ENCODE results near the gene ARNT2.
A peak's percentile ranks its signal among the peaks of the same experiment; 100 is the strongest.
"Not testable (repeated sequence)": the region's sequence is repeated elsewhere in the genome, so short reads cannot be mapped to it uniquely, and the experiment has no call there.

The ARNT2 gene

GRCh38 chr15:80390942-80391341, 13.2 kb upstream of the ARNT2 start:
- not testable (repeated sequence) for H3K27ac Mint-ChIP-seq (ENCODE audit: low read depth); H3K4me1 Mint-ChIP-seq; H3K9me3 Mint-ChIP-seq; H3K4me3 Mint-ChIP-seq; DNase-seq (ENCODE audit: low spot score in 2 of 2); H3K36me3 Mint-ChIP-seq (ENCODE audit: insufficient read depth); ATAC-seq (replicated peaks; ENCODE audit: extremely low read depth, poor library complexity, severe bottlenecking)
- H3K27me3 Mint-ChIP-seq = peaks cover 61% of the 10 kb centered on the region

GRCh38 chr15:80395616-80396015, 8.6 kb upstream of the ARNT2 start:
- Mint-ChIP-seq H3K27me3 (peaks cover 78% of the 10 kb centered on the region), H3K4me3 (no peak overlapping the region), H3K36me3 (ENCODE audit: insufficient read depth) (no peaks in the 10 kb centered on the region), H3K4me1 (no peaks in the 10 kb centered on the region), H3K9me3 (no peaks in the 10 kb centered on the region), H3K27ac (ENCODE audit: low read depth) (no peak overlapping the region)
- DNase-seq (ENCODE audit: low spot score in 2 of 2) (no peak), ATAC-seq (replicated peaks; ENCODE audit: extremely low read depth, poor library complexity, severe bottlenecking) (no peak)

- Mint-ChIP-seq H3K27ac (ENCODE audit: low read depth) (no peak overlapping the region), H3K4me3 (no peak overlapping the region), H3K36me3 (ENCODE audit: insufficient read depth) (no peaks in the 10 kb centered on the region), H3K4me1 (no peaks in the 10 kb centered on the region), H3K27me3 (peaks cover 76% of the 10 kb centered on the region), H3K9me3 (no peaks in the 10 kb centered on the region)
- DNase-seq (ENCODE audit: low spot score in 2 of 2) = no peak
- ATAC-seq (replicated peaks; ENCODE audit: extremely low read depth, poor library complexity, severe bottlenecking) = no peak
Observed at GRCh38 chr15:80396096-80396495, 8.1 kb upstream of the ARNT2 start.

GRCh38 chr15:80399508-80399907, 4.7 kb upstream of the ARNT2 start:
- no peaks in the 10 kb centered on the region for H3K4me1 Mint-ChIP-seq
- no peak for ATAC-seq (replicated peaks; ENCODE audit: extremely low read depth, poor library complexity, severe bottlenecking)
- peaks cover 80% of the 10 kb centered on the region for H3K27me3 Mint-ChIP-seq
- DNase-seq (ENCODE audit: low spot score in 2 of 2) = no peak
- no peak overlapping the region for H3K4me3 Mint-ChIP-seq
- no peaks in the 10 kb centered on the region for H3K9me3 Mint-ChIP-seq
- no peak overlapping the region for H3K27ac Mint-ChIP-seq (ENCODE audit: low read depth)
- no peaks in the 10 kb centered on the region for H3K36me3 Mint-ChIP-seq (ENCODE audit: insufficient read depth)

GRCh38 chr15:80401456-80401855, 2.7 kb upstream of the ARNT2 start:
- Mint-ChIP-seq H3K4me3 (no peak overlapping the region), H3K27me3 (peaks cover 78% of the 10 kb centered on the region), H3K9me3 (no peaks in the 10 kb centered on the region), H3K27ac (ENCODE audit: low read depth) (no peak overlapping the region), H3K36me3 (ENCODE audit: insufficient read depth) (no peaks in the 10 kb centered on the region), H3K4me1 (no peaks in the 10 kb centered on the region)
- ATAC-seq (replicated peaks; ENCODE audit: extremely low read depth, poor library complexity, severe bottlenecking) (no peak), DNase-seq (ENCODE audit: low spot score in 2 of 2) (no peak)

- H3K27me3 Mint-ChIP-seq = peaks cover 77% of the 10 kb centered on the region
- no peak overlapping the region for H3K27ac Mint-ChIP-seq (ENCODE audit: low read depth)
- ATAC-seq (replicated peaks; ENCODE audit: extremely low read depth, poor library complexity, severe bottlenecking) (no peak), DNase-seq (ENCODE audit: low spot score in 2 of 2) (no peak)
- no peaks in the 10 kb centered on the region for H3K36me3 Mint-ChIP-seq (ENCODE audit: insufficient read depth)
- no peak overlapping the region for H3K4me3 Mint-ChIP-seq
- no peaks in the 10 kb centered on the region for H3K4me1 Mint-ChIP-seq
- no peaks in the 10 kb centered on the region for H3K9me3 Mint-ChIP-seq
Observed at GRCh38 chr15:80402339-80402738, 1.8 kb upstream of the ARNT2 start.

- DNase-seq (ENCODE audit: low spot score in 2 of 2) = no peak
- Mint-ChIP-seq H3K4me1 (no peaks in the 10 kb centered on the region), H3K4me3 (no peak overlapping the region), H3K9me3 (no peaks in the 10 kb centered on the region), H3K27ac (ENCODE audit: low read depth) (no peak overlapping the region), H3K27me3 (peaks cover 79% of the 10 kb centered on the region), H3K36me3 (ENCODE audit: insufficient read depth) (no peaks in the 10 kb centered on the region)
- no peak for ATAC-seq (replicated peaks; ENCODE audit: extremely low read depth, poor library complexity, severe bottlenecking)
Observed at GRCh38 chr15:80403712-80404056, 498 bp upstream of the ARNT2 start.

- no peak overlapping the region for H3K27ac Mint-ChIP-seq (ENCODE audit: low read depth)
Observed at GRCh38 chr15:80404761-80405553, 775 bp downstream of the ARNT2 start.

GRCh38 chr15:80405554-80405850, 1.3 kb downstream of the ARNT2 start:
- H3K27me3 Mint-ChIP-seq = peaks cover 80% of the 10 kb centered on the region
- no peak for ATAC-seq (replicated peaks; ENCODE audit: extremely low read depth, poor library complexity, severe bottlenecking)
- no peak overlapping the region for H3K4me3 Mint-ChIP-seq
- H3K4me1 Mint-ChIP-seq = no peaks in the 10 kb centered on the region
- no peaks in the 10 kb centered on the region for H3K9me3 Mint-ChIP-seq
- no peak for DNase-seq (ENCODE audit: low spot score in 2 of 2)
- H3K27ac Mint-ChIP-seq (ENCODE audit: low read depth) = no peak overlapping the region
- no peaks in the 10 kb centered on the region for H3K36me3 Mint-ChIP-seq (ENCODE audit: insufficient read depth)

More at GRCh38 chr15:80404761-80405553, 775 bp downstream of the ARNT2 start:
- Mint-ChIP-seq H3K4me1 (no peaks in the 10 kb centered on the region), H3K4me3 (peak overlapping the region; percentile 8), H3K36me3 (ENCODE audit: insufficient read depth) (no peaks in the 10 kb centered on the region), H3K27me3 (peaks cover 80% of the 10 kb centered on the region), H3K9me3 (no peaks in the 10 kb centered on the region)
- ATAC-seq (replicated peaks; ENCODE audit: extremely low read depth, poor library complexity, severe bottlenecking) (no peak), DNase-seq (ENCODE audit: low spot score in 2 of 2) (no peak)

GRCh38 chr15:80405970-80406369, 1.8 kb downstream of the ARNT2 start:
- Mint-ChIP-seq H3K9me3 (no peaks in the 10 kb centered on the region), H3K27me3 (peaks cover 82% of the 10 kb centered on the region), H3K4me1 (no peaks in the 10 kb centered on the region), H3K36me3 (ENCODE audit: insufficient read depth) (no peaks in the 10 kb centered on the region), H3K4me3 (no peak overlapping the region), H3K27ac (ENCODE audit: low read depth) (no peak overlapping the region)
- ATAC-seq (replicated peaks; ENCODE audit: extremely low read depth, poor library complexity, severe bottlenecking) (no peak), DNase-seq (ENCODE audit: low spot score in 2 of 2) (no peak)

GRCh38 chr15:80411788-80412288, 7.7 kb downstream of the ARNT2 start:
- ATAC-seq (replicated peaks; ENCODE audit: extremely low read depth, poor library complexity, severe bottlenecking) = no peak
- no peak overlapping the region for H3K4me3 Mint-ChIP-seq
- DNase-seq (ENCODE audit: low spot score in 2 of 2) = no peak
- H3K36me3 Mint-ChIP-seq (ENCODE audit: insufficient read depth) = no peaks in the 10 kb centered on the region
- no peaks in the 10 kb centered on the region for H3K4me1 Mint-ChIP-seq
- H3K27me3 Mint-ChIP-seq = peaks cover 70% of the 10 kb centered on the region
- H3K9me3 Mint-ChIP-seq = no peaks in the 10 kb centered on the region
- H3K27ac Mint-ChIP-seq (ENCODE audit: low read depth) = no peak overlapping the region

GRCh38 chr15:80414546-80415357, 10.6 kb downstream of the ARNT2 start:
- no peak for ATAC-seq (replicated peaks; ENCODE audit: extremely low read depth, poor library complexity, severe bottlenecking)
- Mint-ChIP-seq H3K27ac (ENCODE audit: low read depth) (no peak overlapping the region), H3K4me1 (no peaks in the 10 kb centered on the region), H3K4me3 (no peak overlapping the region), H3K36me3 (ENCODE audit: insufficient read depth) (no peaks in the 10 kb centered on the region), H3K9me3 (no peaks in the 10 kb centered on the region), H3K27me3 (peaks cover 68% of the 10 kb centered on the region)
- DNase-seq (ENCODE audit: low spot score in 2 of 2) = no peak

- Mint-ChIP-seq H3K27ac (ENCODE audit: low read depth) (no peak overlapping the region), H3K4me1 (no peaks in the 10 kb centered on the region), H3K36me3 (ENCODE audit: insufficient read depth) (no peaks in the 10 kb centered on the region), H3K4me3 (no peak overlapping the region), H3K27me3 (peaks cover 66% of the 10 kb centered on the region), H3K9me3 (no peaks in the 10 kb centered on the region)
- DNase-seq (ENCODE audit: low spot score in 2 of 2) = no peak
- no peak for ATAC-seq (replicated peaks; ENCODE audit: extremely low read depth, poor library complexity, severe bottlenecking)
Observed at GRCh38 chr15:80415358-80415670, 11.1 kb downstream of the ARNT2 start.
